Cardiac ventricle fibroblast (primary cell): ENCODE data around the gene MACROD2. TPM values are rescaled to one million over a fixed set of nuclear protein-coding genes. Genes with fewer than 3 reads are reported as not detected.

Source experiments
- total RNA-seq: library from RNA; depleted of rRNA; stranded (reverse); fragments of >200 nt; gene quantifications from 2 replicates; pipeline ENCODE4 v1.2.3, GENCODE V29; 2015

Gene MACROD2
- not detected in 2 replicates for total RNA-seq

DNA sequence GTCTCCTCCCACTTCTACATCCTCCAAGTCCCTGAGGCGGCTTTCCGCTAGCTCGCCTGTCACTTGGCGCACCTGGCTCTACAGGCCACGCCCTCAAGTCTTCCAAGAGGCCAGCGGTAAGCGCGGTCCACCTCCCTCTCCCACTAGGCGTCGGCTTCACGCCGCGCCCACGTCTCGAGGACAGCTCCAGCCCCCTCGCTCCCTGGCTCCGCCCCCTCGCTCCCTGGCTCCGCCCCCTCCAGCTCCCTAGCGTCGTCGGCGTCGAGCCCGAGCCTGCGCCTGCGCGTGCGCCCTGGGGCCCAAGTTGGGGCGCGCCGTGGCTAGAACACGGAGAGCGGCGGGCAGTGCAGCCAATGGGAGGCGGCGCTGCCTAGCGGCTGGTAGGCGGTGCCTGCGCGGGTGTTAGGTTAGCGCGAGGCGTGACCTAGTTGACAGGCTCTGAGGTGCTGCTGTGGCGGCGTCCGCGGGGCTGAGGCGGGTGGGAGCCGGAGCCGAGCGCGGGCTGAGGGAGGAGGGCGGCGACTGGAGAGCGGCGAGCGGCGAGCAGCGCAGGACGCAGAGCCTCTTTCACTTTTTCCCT, at the start of gene MACROD2:
Gene MACROD2 (plus strand): TSS at position 431 of the 580 bp plus-strand sequence.

GRCh38 chr20:13990465-13990864, 4.9 kb upstream of the MACROD2 start, which contains the start of gene SEL1L2:
TSS of gene SEL1L2 (minus strand) at chr20:13990614. CDS start at chr20:13990534, 80 bp downstream.

DNA sequence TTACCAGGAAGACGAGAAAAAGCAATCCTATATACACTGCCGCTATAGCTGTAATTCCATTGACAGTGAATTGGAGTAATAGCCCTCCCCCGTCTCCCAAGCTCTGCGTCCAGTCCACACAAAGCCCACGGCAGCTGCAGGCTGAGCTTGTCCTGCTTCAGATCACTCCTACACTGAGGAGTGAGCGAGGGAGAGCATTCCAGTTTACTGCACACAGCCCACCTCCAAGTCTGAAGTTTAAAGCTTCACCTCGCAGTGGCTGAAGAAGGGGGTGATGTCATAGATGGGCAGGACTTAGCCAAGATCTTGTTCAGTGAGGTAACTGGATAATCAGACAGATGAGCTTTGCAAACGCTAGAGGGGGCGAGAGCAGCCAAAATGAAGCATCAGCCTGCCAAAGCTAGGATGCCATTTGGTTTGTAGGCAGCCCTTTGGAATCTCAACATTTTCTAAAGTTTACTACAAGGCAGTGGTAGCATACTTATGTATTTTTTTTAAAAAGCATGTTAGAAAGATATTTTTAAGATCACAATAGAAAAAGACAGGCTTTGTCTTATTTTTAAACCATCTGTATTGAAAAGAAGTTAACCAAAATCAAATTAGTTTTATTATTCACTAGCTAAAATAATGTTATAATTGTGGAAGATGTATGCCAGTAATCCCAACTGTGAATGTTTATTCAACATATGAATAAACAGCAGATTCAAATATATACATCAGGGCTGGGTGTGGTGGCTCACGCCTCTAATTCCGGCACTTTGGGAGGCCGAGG, 342.3 kb downstream of the MACROD2 start, which contains the start of gene FLRT3:
Gene FLRT3 (minus strand): TSS at position 213 of the 772 bp plus-strand sequence. CDS start 10,106 bp downstream, outside the sequence.

Other genes with a start within 250 kb of the MACROD2 start
- 5.4 and 9.9 TPM in 2 replicates for gene ESF1, start 210.6 kb upstream of the MACROD2 start, total RNA-seq
- 6.5 and 8.8 TPM in 2 replicates for gene NDUFAF5, start 210.5 kb upstream of the MACROD2 start, total RNA-seq
- not detected in 2 replicates for gene SEL1L2, start 4.9 kb upstream of the MACROD2 start, total RNA-seq